K562 (cell line): ENCODE measurements around the gene APOL2. TPM values are rescaled to one million over a fixed set of nuclear protein-coding genes. Genes with fewer than 3 reads are reported as not detected.

Source experiments
- BRCA1 ChIP-seq, 2 experiments: fragments of 450-650 bp in 1 of 2; sonication (generic) in 1 of 2; formaldehyde crosslinking in 1 of 2; IDR thresholded peaks; 2 replicates each; pipeline versions ENCODE4 v1.5.0 to v1.6.1; 2017 to 2020; ENCODE audit warnings: mild to moderate bottlenecking in 1 of 2, missing genetic modification reagents in 1 of 2
- BRF2 ChIP-seq: IDR thresholded peaks from 3 replicates; pipeline ENCODE4 v1.6.1; 2011; ENCODE audit warnings: borderline replicate concordance, mild to moderate bottlenecking; ENCODE audit not compliant: insufficient read length, insufficient read depth
- CEBPG ChIP-seq, 3 experiments: fragments of 200-800 bp in 1 of 3; sonication (Bioruptor generic) in 1 of 3; sonication (generic) in 1 of 3; formaldehyde crosslinking in 1 of 3; IDR thresholded peaks in 2 of 3; conservative IDR thresholded peaks in 1 of 3; 2 replicates each; pipeline versions ENCODE4 v1.6.1 to v1.8.0; 2016 to 2022; ENCODE audit warnings: missing compliant biosample characterization in 2 of 3, missing genetic modification characterization in 2 of 3, mild to moderate bottlenecking in 1 of 3, missing genetic modification reagents in 1 of 3
- DMBX1 ChIP-seq: fragments of 250-450 bp; sonication (Bioruptor Pico); IDR thresholded peaks from 2 replicates; pipeline ENCODE4 v1.8.0; 2022; ENCODE audit warnings: inconsistent platforms, mild to moderate bottlenecking, moderate library complexity, borderline replicate concordance
- GABPB1 ChIP-seq: sonication (generic); formaldehyde crosslinking; IDR thresholded peaks from 2 replicates; pipeline ENCODE4 v1.8.0; 2022; ENCODE audit warnings: mild to moderate bottlenecking, missing genetic modification reagents
- MAFF ChIP-seq: IDR thresholded peaks from 2 replicates; pipeline ENCODE4 v1.6.1; 2012; ENCODE audit warnings: low read length, improper control_type of control experiment
- MLX ChIP-seq, 2 experiments: fragments of 450-650 bp in 1 of 2; sonication (generic) in 1 of 2; formaldehyde crosslinking; conservative IDR thresholded peaks; 2 replicates each; pipeline versions ENCODE4 v1.4.0 to v1.8.1; 2020 to 2022; ENCODE audit warnings: mild to moderate bottlenecking in 1 of 2, missing genetic modification reagents in 1 of 2
- MTF1 ChIP-seq: fragments of 250-450 bp; sonication (Bioruptor Pico); IDR thresholded peaks from 2 replicates; pipeline ENCODE4 v1.9.0; 2021; ENCODE audit warnings: moderate library complexity, mild to moderate bottlenecking, inconsistent platforms, borderline replicate concordance
- MXI1 ChIP-seq: IDR thresholded peaks from 2 replicates; pipeline ENCODE4 v1.6.1; 2011; ENCODE audit warnings: low read depth, mild to moderate bottlenecking, improper control_type of control experiment, low read length
- NCOA4 ChIP-seq: fragments of 450-650 bp; IDR thresholded peaks from 2 replicates; pipeline ENCODE4 v1.6.1; 2018; ENCODE audit warnings: mild to moderate bottlenecking; ENCODE audit not compliant: partially characterized antibody
- RBM17 ChIP-seq: fragments of 200-400 bp; formaldehyde crosslinking; IDR thresholded peaks from 2 replicates; pipeline ENCODE4 v1.6.1; 2017; ENCODE audit warnings: low read depth, mild to moderate bottlenecking, low read length, borderline replicate concordance
- RCOR1 ChIP-seq, 2 experiments: IDR thresholded peaks; 2 replicates each; pipeline ENCODE4 v1.6.1; 2012; ENCODE audit warnings: low read depth in 2 of 2, low read length in 2 of 2, borderline replicate concordance in 1 of 2, improper control_type of control experiment in 1 of 2
- SLC30A9 ChIP-seq: fragments of 250-450 bp; sonication (Bioruptor Pico); IDR thresholded peaks from 2 replicates; pipeline ENCODE4 v1.8.0; 2022; ENCODE audit warnings: mild to moderate bottlenecking, moderate library complexity
- ZNF384 ChIP-seq: IDR thresholded peaks from 2 replicates; pipeline ENCODE4 v1.6.1; 2012; ENCODE audit warnings: low read depth, low read length, improper control_type of control experiment
- ZNF592 ChIP-seq: fragments of 450-650 bp; IDR thresholded peaks from 2 replicates; pipeline ENCODE4 v1.6.1; 2017; ENCODE audit warnings: antibody characterized with exemption, mild to moderate bottlenecking
- ZNF639 ChIP-seq, 2 experiments: fragments of 200-800 bp in 1 of 2; sonication (Bioruptor generic) in 1 of 2; sonication (generic) in 1 of 2; formaldehyde crosslinking in 1 of 2; IDR thresholded peaks in 1 of 2; conservative IDR thresholded peaks in 1 of 2; 2 replicates each; pipeline versions ENCODE4 v1.5.0 to v1.6.1; 2016 to 2020; ENCODE audit warnings: missing compliant biosample characterization in 1 of 2, missing genetic modification characterization in 1 of 2, missing genetic modification reagents in 1 of 2
- polyA plus RNA-seq, 8 experiments: library from polyadenylated mRNA; depleted of rRNA in 4 of 8; stranded (reverse) in 5 of 8; unstranded in 3 of 8; fragments of >200 nt; fragmentation: Nextera tagmentation in 2 of 8; fragmentation: Illumina TruSeq in 1 of 8; extraction: Ambion mirVana in 2 of 8; extraction: Trizol in 1 of 8; gene quantifications; 2 replicates each; pipeline versions ENCODE4 v1.2.1 to v1.2.3, GENCODE V29; 2011 to 2014; ENCODE audit warnings: inconsistent platforms in 1 of 8, missing spikeins in 1 of 8
- total RNA-seq, 7 experiments: library from RNA; depleted of rRNA in 6 of 7; stranded (reverse); fragments of >200 nt in 6 of 7; fragmentation: Illumina TruSeq in 2 of 7; extraction: Trizol in 2 of 7; gene quantifications; 2 replicates each; pipeline versions ENCODE4 v1.2.1 to v1.2.3, GENCODE V29; 2011 to 2021; ENCODE audit warnings: low replicate concordance in 1 of 7

The APOL2 gene
- total and polyA plus RNA-seq, 9 of the 15 experiments (the other 6 are each of a cell fraction or from before 2014, with no cell fraction given): 2.7 to 10.6 (median 8.9) TPM

- no peak for TF ChIP-seq BRF2
- TF ChIP-seq DMBX1 (CRISPR knock-in tag): no peak
- TF ChIP-seq GABPB1 (CRISPR knock-in tag): no peak
- TF ChIP-seq MLX (CRISPR knock-in tag; conservative IDR thresholded peaks at IDR 0.05): no peak
- no peak for TF ChIP-seq ZNF639 (CRISPR knock-in tag; conservative IDR thresholded peaks at IDR 0.05 in 1 of 2, IDR thresholded peaks at IDR 0.05 in 1 of 2)
- TF ChIP-seq RBM17: no peak
- TF ChIP-seq BRCA1 (IDR thresholded peaks at IDR 0.05): no peak
- TF ChIP-seq BRCA1 (CRISPR knock-in tag; IDR thresholded peaks at IDR 0.05): no peak
- TF ChIP-seq ZNF592: 0 out of 2 replicates have a peak, but pooled peaks have one; percentile 43
- no peak for TF ChIP-seq RCOR1 (IDR thresholded peaks at IDR 0.05; ENCODE audit: borderline replicate concordance in 1 of 2, low read depth in 2 of 2, low read length in 2 of 2)
- TF ChIP-seq MAFF: no peak
- TF ChIP-seq ZNF384: no peak
- no peak for TF ChIP-seq SLC30A9 (CRISPR knock-in tag)
- no peak for TF ChIP-seq MTF1 (CRISPR knock-in tag)
- no peak for TF ChIP-seq CEBPG (CRISPR knock-in tag; IDR thresholded peaks at IDR 0.05)
- no peak for TF ChIP-seq CEBPG (tag; conservative IDR thresholded peaks at IDR 0.05 in 1 of 2, IDR thresholded peaks at IDR 0.05 in 1 of 2)
- 0 out of 2 replicates have a peak, but pooled peaks have one; percentile 34 for TF ChIP-seq MXI1
- no peak for TF ChIP-seq NCOA4
Measured at GRCh38 chr22:36252754-36253522, 13.6 kb upstream of the APOL2 start, which contains the start of gene APOL1 (continued).
